ENCODE measurements around the gene FGF1. TPM values are rescaled to one million over a fixed set of nuclear protein-coding genes. Genes with fewer than 3 reads are reported as not detected.

Gene FGF1
- total RNA-seq, 1 donor from 2014 or later = 0.08 TPM

DNA sequence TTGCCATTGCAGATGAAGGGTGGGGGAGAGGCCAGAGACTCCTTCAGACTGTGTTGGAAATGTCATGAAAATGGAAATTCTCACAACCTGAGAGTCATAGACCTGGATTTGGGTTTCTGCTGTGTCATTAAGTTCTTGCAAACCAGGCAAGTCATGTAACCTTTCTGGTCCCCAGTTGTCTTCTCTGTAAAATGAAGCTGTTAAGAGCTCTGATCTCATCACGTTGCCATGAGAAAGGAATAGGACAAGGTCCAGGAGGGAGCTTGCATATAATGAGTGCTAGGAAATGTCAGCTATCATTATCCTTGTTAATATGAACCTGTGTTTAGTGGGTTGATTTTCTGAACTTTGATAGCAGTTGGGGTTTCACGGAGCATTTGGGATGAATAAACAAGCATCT is 59.1 kb downstream of the FGF1 start:
- Mint-ChIP-seq H3K4me3 (no peak overlapping the region), H3K27me3 (ENCODE audit: insufficient read depth) (peaks cover 10% of the 10 kb centered on the region)

GRCh38 chr5:142626099-142626498 is 59.8 kb downstream of the FGF1 start:
- H3K27me3 Mint-ChIP-seq (ENCODE audit: insufficient read depth) = peaks cover 14% of the 10 kb centered on the region
- no peak overlapping the region for H3K27ac Mint-ChIP-seq
- no peaks in the 10 kb centered on the region for H3K36me3 Mint-ChIP-seq (ENCODE audit: low read depth)
- no peaks in the 10 kb centered on the region for H3K9me3 Mint-ChIP-seq
- no peak for DNase-seq (ENCODE audit: low spot score)
- intact Hi-C loops (cut with micrococcal nuclease) = no loop called here
- no peaks in the 10 kb centered on the region for H3K4me1 Mint-ChIP-seq (ENCODE audit: low read depth)
- no peak overlapping the region for H3K4me3 Mint-ChIP-seq

More for the DNA sequence above, 59.1 kb downstream of the FGF1 start:
- intact Hi-C loops (cut with micrococcal nuclease) = no loop called here
- H3K36me3 Mint-ChIP-seq (ENCODE audit: low read depth) = no peaks in the 10 kb centered on the region
- no peaks in the 10 kb centered on the region for H3K4me1 Mint-ChIP-seq (ENCODE audit: low read depth)
- no peak for DNase-seq (ENCODE audit: low spot score)
- no peak overlapping the region for H3K27ac Mint-ChIP-seq
- no peaks in the 10 kb centered on the region for H3K9me3 Mint-ChIP-seq

GRCh38 chr5:142621227-142621626 is 64.7 kb downstream of the FGF1 start:
- Mint-ChIP-seq H3K36me3 (ENCODE audit: low read depth) (no peaks in the 10 kb centered on the region), H3K9me3 (no peaks in the 10 kb centered on the region), H3K27ac (no peak overlapping the region), H3K27me3 (ENCODE audit: insufficient read depth) (peaks cover 20% of the 10 kb centered on the region), H3K4me3 (no peak overlapping the region), H3K4me1 (ENCODE audit: low read depth) (peaks cover 14% of the 10 kb centered on the region)
- intact Hi-C loops (cut with micrococcal nuclease) = no loop called here
- no peak for DNase-seq (ENCODE audit: low spot score)

DNA sequence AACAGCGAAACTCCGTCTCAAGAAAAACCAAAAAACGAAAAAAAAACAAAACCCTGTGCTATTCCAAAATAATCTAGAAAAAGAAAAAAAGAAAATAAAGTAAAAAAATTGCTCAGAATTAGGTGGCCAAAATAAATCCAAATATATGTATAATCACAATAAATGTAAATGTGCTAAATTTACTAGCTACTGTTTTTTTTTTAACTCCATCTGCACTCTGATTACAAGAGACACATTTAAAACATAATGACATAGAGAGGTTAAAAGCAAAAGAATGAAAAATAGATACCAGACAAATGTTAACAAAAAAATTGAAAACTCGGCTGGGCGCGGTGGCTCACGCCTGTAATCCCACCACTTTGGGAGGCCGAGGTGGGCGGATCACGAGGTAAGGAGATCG is 66.1 kb downstream of the FGF1 start:
- Mint-ChIP-seq H3K36me3 (ENCODE audit: low read depth) (no peaks in the 10 kb centered on the region), H3K27me3 (ENCODE audit: insufficient read depth) (peaks cover 13% of the 10 kb centered on the region), H3K9me3 (no peaks in the 10 kb centered on the region), H3K27ac (no peak overlapping the region), H3K4me3 (no peak overlapping the region), H3K4me1 (ENCODE audit: low read depth) (peaks cover 14% of the 10 kb centered on the region)
- intact Hi-C loops (cut with micrococcal nuclease) = no loop called here
- DNase-seq (ENCODE audit: low spot score) = no peak

DNA sequence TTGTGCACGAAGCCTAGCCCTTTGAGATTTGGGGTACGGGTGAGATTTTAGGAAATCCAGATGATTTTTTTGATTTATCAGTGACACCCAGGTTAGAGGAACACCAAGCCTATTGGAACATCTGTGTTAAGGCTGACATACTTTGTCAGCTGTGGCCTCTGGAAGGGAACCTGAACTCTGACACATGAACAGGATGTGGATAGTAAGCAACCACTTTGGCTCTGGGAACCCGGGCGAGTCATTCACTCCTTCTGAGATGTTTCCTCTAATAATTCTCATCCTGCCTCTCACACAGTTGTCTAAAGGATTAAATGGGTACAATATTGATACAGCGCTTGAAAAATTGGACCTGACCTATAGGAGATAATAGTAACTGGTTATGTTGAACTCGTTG is 67.8 kb downstream of the FGF1 start:
- intact Hi-C loops (cut with micrococcal nuclease) = no loop called here
- no peak for DNase-seq (ENCODE audit: low spot score)
- no peaks in the 10 kb centered on the region for H3K36me3 Mint-ChIP-seq (ENCODE audit: low read depth)
- H3K27me3 Mint-ChIP-seq (ENCODE audit: insufficient read depth) = peaks cover 11% of the 10 kb centered on the region
- no peak overlapping the region for H3K4me3 Mint-ChIP-seq
- no peak overlapping the region for H3K27ac Mint-ChIP-seq
- no peaks in the 10 kb centered on the region for H3K9me3 Mint-ChIP-seq
- H3K4me1 Mint-ChIP-seq (ENCODE audit: low read depth) = peaks cover 14% of the 10 kb centered on the region

GRCh38 chr5:142617416-142618129 is 68.3 kb downstream of the FGF1 start:
- Mint-ChIP-seq H3K9me3 (no peaks in the 10 kb centered on the region), H3K4me3 (no peak overlapping the region), H3K27ac (peak overlapping the region; percentile 8), H3K27me3 (ENCODE audit: insufficient read depth) (peaks cover 15% of the 10 kb centered on the region), H3K36me3 (ENCODE audit: low read depth) (no peaks in the 10 kb centered on the region), H3K4me1 (ENCODE audit: low read depth) (peaks cover 14% of the 10 kb centered on the region)
- no peak for DNase-seq (ENCODE audit: low spot score)
- intact Hi-C loops (cut with micrococcal nuclease) = loop anchor here (2.0 kb wide), 1 partner anchor 467 kb away; no protein-coding TSS in a partner anchor

- DNase-seq (ENCODE audit: low spot score) = no peak
- intact Hi-C loops (cut with micrococcal nuclease) = loop anchor here (2.0 kb wide), 1 partner anchor 465 kb away; no protein-coding TSS in a partner anchor
Observed at GRCh38 chr5:142615948-142616347, 69.9 kb downstream of the FGF1 start.

GRCh38 chr5:142614054-142614453 is 71.8 kb downstream of the FGF1 start:
- Mint-ChIP-seq H3K36me3 (ENCODE audit: low read depth) (no peaks in the 10 kb centered on the region), H3K27me3 (ENCODE audit: insufficient read depth) (peaks cover 17% of the 10 kb centered on the region), H3K9me3 (no peaks in the 10 kb centered on the region), H3K4me1 (ENCODE audit: low read depth) (peaks cover 14% of the 10 kb centered on the region), H3K4me3 (no peak overlapping the region), H3K27ac (no peak overlapping the region)
- no peak for DNase-seq (ENCODE audit: low spot score)
- intact Hi-C loops (cut with micrococcal nuclease) = no loop called here

More at GRCh38 chr5:142615948-142616347, 69.9 kb downstream of the FGF1 start:
- no peak overlapping the region for H3K27ac Mint-ChIP-seq
- peaks cover 14% of the 10 kb centered on the region for H3K4me1 Mint-ChIP-seq (ENCODE audit: low read depth)
- H3K36me3 Mint-ChIP-seq (ENCODE audit: low read depth) = no peaks in the 10 kb centered on the region
- peaks cover 16% of the 10 kb centered on the region for H3K27me3 Mint-ChIP-seq (ENCODE audit: insufficient read depth)
- no peak overlapping the region for H3K4me3 Mint-ChIP-seq
- H3K9me3 Mint-ChIP-seq = no peaks in the 10 kb centered on the region

DNA sequence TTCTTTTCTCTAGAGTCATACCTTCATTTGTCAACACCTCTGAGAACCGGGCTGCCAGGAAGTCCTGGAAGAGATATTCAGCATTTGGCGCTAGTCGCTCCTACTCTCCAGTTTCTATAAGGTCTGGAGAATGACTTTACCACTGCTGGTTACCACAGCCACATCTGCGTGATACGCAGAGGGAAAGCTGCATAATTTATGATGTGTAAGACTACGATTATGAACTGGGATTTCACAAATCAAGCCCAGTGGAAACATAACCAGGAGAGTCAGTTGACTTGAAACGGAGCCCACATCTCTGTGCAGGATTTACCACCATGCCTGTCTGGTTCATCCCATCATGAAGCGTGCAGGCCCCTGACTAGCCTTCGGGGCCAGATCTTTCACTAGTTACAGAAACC is 72.6 kb downstream of the FGF1 start:
- H3K36me3 Mint-ChIP-seq (ENCODE audit: low read depth) = no peaks in the 10 kb centered on the region

GRCh38 chr5:142612494-142613270 is 73.2 kb downstream of the FGF1 start:
- intact Hi-C loops (cut with micrococcal nuclease) = no loop called here
- no peak overlapping the region for H3K27ac Mint-ChIP-seq
- H3K4me1 Mint-ChIP-seq (ENCODE audit: low read depth) = peaks cover 5% of the 10 kb centered on the region
- DNase-seq (ENCODE audit: low spot score) = no peak
- H3K4me3 Mint-ChIP-seq = no peak overlapping the region
- no peaks in the 10 kb centered on the region for H3K36me3 Mint-ChIP-seq (ENCODE audit: low read depth)
- no peaks in the 10 kb centered on the region for H3K9me3 Mint-ChIP-seq
- peaks cover 18% of the 10 kb centered on the region for H3K27me3 Mint-ChIP-seq (ENCODE audit: insufficient read depth)

More for the DNA sequence above, 72.6 kb downstream of the FGF1 start:
- H3K4me3 Mint-ChIP-seq = no peak overlapping the region
- no peak overlapping the region for H3K27ac Mint-ChIP-seq
- H3K27me3 Mint-ChIP-seq (ENCODE audit: insufficient read depth) = peaks cover 21% of the 10 kb centered on the region
- peaks cover 11% of the 10 kb centered on the region for H3K4me1 Mint-ChIP-seq (ENCODE audit: low read depth)
- no peaks in the 10 kb centered on the region for H3K9me3 Mint-ChIP-seq
- intact Hi-C loops (cut with micrococcal nuclease) = no loop called here
- DNase-seq (ENCODE audit: low spot score) = no peak

GRCh38 chr5:142611154-142611553 is 74.7 kb downstream of the FGF1 start:
- no peak overlapping the region for H3K4me3 Mint-ChIP-seq
- H3K4me1 Mint-ChIP-seq (ENCODE audit: low read depth) = no peaks in the 10 kb centered on the region
- no peaks in the 10 kb centered on the region for H3K9me3 Mint-ChIP-seq
- DNase-seq (ENCODE audit: low spot score) = peak; percentile 44
- intact Hi-C loops (cut with micrococcal nuclease) = loop anchor here (1.0 to 2.0 kb wide), 4 partner anchors 44 to 458 kb away; no protein-coding TSS in a partner anchor
- peaks cover 19% of the 10 kb centered on the region for H3K27me3 Mint-ChIP-seq (ENCODE audit: insufficient read depth)
- no peak overlapping the region for H3K27ac Mint-ChIP-seq
- H3K36me3 Mint-ChIP-seq (ENCODE audit: low read depth) = no peaks in the 10 kb centered on the region

DNA sequence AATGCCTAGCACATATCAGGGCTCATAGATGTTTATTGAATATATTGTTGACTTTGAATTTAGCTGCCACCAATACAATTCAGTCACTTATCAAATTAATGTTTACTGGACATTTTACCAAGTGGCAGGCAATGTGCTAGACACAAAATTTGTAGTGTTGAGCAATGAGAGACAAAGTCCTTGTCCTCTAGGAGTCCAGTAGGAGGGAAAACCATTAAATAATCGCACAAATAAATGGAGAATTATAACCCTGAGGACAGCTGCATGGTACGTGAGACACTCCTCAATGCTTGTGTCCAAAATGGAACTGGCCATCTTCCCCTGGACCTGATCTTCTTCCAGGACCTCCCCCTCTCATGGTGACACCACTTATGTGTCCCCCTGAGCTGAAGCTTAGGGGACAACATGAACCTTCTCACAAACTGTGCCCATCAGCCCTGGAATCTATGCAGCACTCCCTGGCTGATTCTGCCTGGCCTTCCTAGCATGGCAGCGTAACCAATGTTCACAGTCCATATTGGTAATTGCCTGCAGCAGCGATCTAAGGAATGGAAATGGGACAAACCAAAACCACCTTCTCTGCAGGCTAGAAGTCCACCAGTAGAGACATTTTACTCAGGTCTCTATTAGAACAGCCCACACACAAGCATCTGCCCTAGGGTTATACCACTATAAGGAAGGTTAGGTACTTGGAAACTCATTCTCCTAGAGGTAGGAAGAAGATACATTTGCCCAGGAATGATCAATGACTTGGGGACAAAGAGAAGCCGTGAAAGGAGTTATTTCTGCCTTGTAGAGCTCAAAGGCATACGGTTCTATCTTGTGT is 75.5 kb downstream of the FGF1 start:
- no peaks in the 10 kb centered on the region for H3K4me1 Mint-ChIP-seq (ENCODE audit: low read depth)
- H3K9me3 Mint-ChIP-seq = no peaks in the 10 kb centered on the region
- no peak for DNase-seq (ENCODE audit: low spot score)
- no peak overlapping the region for H3K4me3 Mint-ChIP-seq
- no peak overlapping the region for H3K27ac Mint-ChIP-seq
- H3K36me3 Mint-ChIP-seq (ENCODE audit: low read depth) = no peaks in the 10 kb centered on the region
- peaks cover 23% of the 10 kb centered on the region for H3K27me3 Mint-ChIP-seq (ENCODE audit: insufficient read depth)
- intact Hi-C loops (cut with micrococcal nuclease) = loop anchor here (1.0 to 2.0 kb wide), 4 partner anchors 45 to 458 kb away; no protein-coding TSS in a partner anchor

Measured in activated T-helper 1 cell treated with anti-CD3 and anti-CD28 coated beads, Interleukin-12 subunit alpha, Interleukin-12 subunit beta, Interleukin-2, Interleukin-4 antibody, amounts not matched to agents 30 ng/mL and 10 ng/mL and 1 ng/mL, durations not matched to agents 14 hours and 24 hours and 36 hours (primary cell).